ENCODE measurements around the gene B4GALT5.
"Not testable (repeated sequence)": the region's sequence is repeated elsewhere in the genome, so short reads cannot be mapped to it uniquely, and the experiment has no call there.

The B4GALT5 gene

GRCh38 chr20:49624317-49624716, 89.4 kb downstream of the B4GALT5 start:
- peaks cover 3% of the 10 kb centered on the region; the same call in 1 of the 2 replicates for H3K9me3 ChIP-seq (ENCODE audit: low read depth, low read length)
- no peak for DNase-seq (ENCODE audit: low read depth, low spot score)
- H3K9ac ChIP-seq (ENCODE audit: insufficient read length), result no peak overlapping the region
- no peak overlapping the region for H3K4me3 ChIP-seq
- H3K27ac ChIP-seq, result no peak overlapping the region
- TF ChIP-seq EZH2 (IDR thresholded peaks at IDR 0.05) (no peak), FOXP2 (optimal IDR thresholded peaks at IDR 0.05; ENCODE audit: control extremely low read depth, extremely low read length, insufficient read depth) (no peak), POLR2AphosphoS5 (IDR thresholded peaks at IDR 0.05; ENCODE audit: borderline replicate concordance, low read depth, low read length) (no peak)
- H3K36me3 ChIP-seq (ENCODE audit: insufficient read depth, low read length), result no peaks in the 10 kb centered on the region

- no peak overlapping the region for H3K4me3 ChIP-seq
- DNase-seq (ENCODE audit: low read depth, low spot score), result no peak
- no peak for TF ChIP-seq FOXP2 (optimal IDR thresholded peaks at IDR 0.05; ENCODE audit: control extremely low read depth, extremely low read length, insufficient read depth)
- no peak for TF ChIP-seq EZH2 (IDR thresholded peaks at IDR 0.05)
- no peak for TF ChIP-seq POLR2AphosphoS5 (IDR thresholded peaks at IDR 0.05; ENCODE audit: borderline replicate concordance, low read depth, low read length)
- no peak overlapping the region for H3K27ac ChIP-seq
- no peak overlapping the region for H3K9ac ChIP-seq (ENCODE audit: insufficient read length)
- H3K9me3 ChIP-seq (ENCODE audit: low read depth, low read length), result no peaks in the 10 kb centered on the region
- H3K36me3 ChIP-seq (ENCODE audit: insufficient read depth, low read length), result no peaks in the 10 kb centered on the region
Observed at GRCh38 chr20:49622243-49622642, 91.4 kb downstream of the B4GALT5 start.

- H3K9ac ChIP-seq (ENCODE audit: insufficient read length), result no peak overlapping the region
Observed at GRCh38 chr20:49620364-49621240, 93.1 kb downstream of the B4GALT5 start.

GRCh38 chr20:49619113-49620048, 94.3 kb downstream of the B4GALT5 start:
- DNase-seq (ENCODE audit: low read depth, low spot score), result no peak
- Histone ChIP-seq H3K9me3 (ENCODE audit: low read depth, low read length) (no peaks in the 10 kb centered on the region), H3K36me3 (ENCODE audit: insufficient read depth, low read length) (no peaks in the 10 kb centered on the region), H3K4me3 (no peak overlapping the region), H3K27ac (no peak overlapping the region), H3K9ac (ENCODE audit: insufficient read length) (no peak overlapping the region)
- TF ChIP-seq FOXP2 (optimal IDR thresholded peaks at IDR 0.05; ENCODE audit: control extremely low read depth, extremely low read length, insufficient read depth), result no peak
- no peak for TF ChIP-seq EZH2 (IDR thresholded peaks at IDR 0.05)
- TF ChIP-seq POLR2AphosphoS5 (IDR thresholded peaks at IDR 0.05; ENCODE audit: borderline replicate concordance, low read depth, low read length), result no peak

More at GRCh38 chr20:49620364-49621240, 93.1 kb downstream of the B4GALT5 start:
- no peak for DNase-seq (ENCODE audit: low read depth, low spot score)
- Histone ChIP-seq H3K36me3 (ENCODE audit: insufficient read depth, low read length) (no peaks in the 10 kb centered on the region), H3K27ac (no peak overlapping the region), H3K9me3 (ENCODE audit: low read depth, low read length) (no peaks in the 10 kb centered on the region), H3K4me3 (no peak overlapping the region)
- no peak for TF ChIP-seq FOXP2 (optimal IDR thresholded peaks at IDR 0.05; ENCODE audit: control extremely low read depth, extremely low read length, insufficient read depth)
- TF ChIP-seq POLR2AphosphoS5 (IDR thresholded peaks at IDR 0.05; ENCODE audit: borderline replicate concordance, low read depth, low read length), result no peak
- TF ChIP-seq EZH2 (IDR thresholded peaks at IDR 0.05), result no peak

- TF ChIP-seq FOXP2 (optimal IDR thresholded peaks at IDR 0.05; ENCODE audit: control extremely low read depth, extremely low read length, insufficient read depth) (no peak), POLR2AphosphoS5 (IDR thresholded peaks at IDR 0.05; ENCODE audit: borderline replicate concordance, low read depth, low read length) (no peak)
- no peaks in the 10 kb centered on the region for H3K36me3 ChIP-seq (ENCODE audit: insufficient read depth, low read length)
- H3K4me3 ChIP-seq, result no peak overlapping the region
- no peak overlapping the region for H3K27ac ChIP-seq
- no peaks in the 10 kb centered on the region for H3K9me3 ChIP-seq (ENCODE audit: low read depth, low read length)
- DNase-seq (ENCODE audit: low read depth, low spot score), result no peak
- no peak overlapping the region for H3K9ac ChIP-seq (ENCODE audit: insufficient read length)
Observed at GRCh38 chr20:49618289-49618688, 95.4 kb downstream of the B4GALT5 start.

GRCh38 chr20:49617394-49617793, 96.3 kb downstream of the B4GALT5 start:
- not testable (repeated sequence) for H3K36me3 ChIP-seq (ENCODE audit: insufficient read depth, low read length); H3K27ac ChIP-seq; DNase-seq (ENCODE audit: low read depth, low spot score); H3K9ac ChIP-seq (ENCODE audit: insufficient read length); H3K4me3 ChIP-seq; H3K9me3 ChIP-seq (ENCODE audit: low read depth, low read length)

- H3K9me3 ChIP-seq (ENCODE audit: low read depth, low read length), result no peaks in the 10 kb centered on the region
- no peak overlapping the region for H3K27ac ChIP-seq
- TF ChIP-seq FOXP2 (optimal IDR thresholded peaks at IDR 0.05; ENCODE audit: control extremely low read depth, extremely low read length, insufficient read depth) (no peak), POLR2AphosphoS5 (IDR thresholded peaks at IDR 0.05; ENCODE audit: borderline replicate concordance, low read depth, low read length) (no peak), EZH2 (IDR thresholded peaks at IDR 0.05) (no peak)
- no peak overlapping the region for H3K9ac ChIP-seq (ENCODE audit: insufficient read length)
- no peak for DNase-seq (ENCODE audit: low read depth, low spot score)
- no peaks in the 10 kb centered on the region for H3K36me3 ChIP-seq (ENCODE audit: insufficient read depth, low read length)
- no peak overlapping the region for H3K4me3 ChIP-seq
Observed at GRCh38 chr20:49616154-49617007, 97.3 kb downstream of the B4GALT5 start.
